Type B pancreatic cell (in vitro differentiated cells): ENCODE results near the gene TMEM145. TPM values are rescaled to one million over a fixed set of nuclear protein-coding genes. Genes with fewer than 3 reads are reported as not detected.

Experiments used
- DNase-seq: peaks from one replicate; pipeline ENCODE4 v3.0.0; 2021; ENCODE audit warnings: mixed read lengths; ENCODE audit not compliant: unreplicated experiment; ENCODE audit errors: extremely low spot score
- H3K27ac Mint-ChIP-seq: 2 replicates; pipeline ENCODE4 v1.8.0; 2021; ENCODE audit warnings: mild to moderate bottlenecking, mixed read lengths
- H3K27me3 Mint-ChIP-seq: 2 replicates; pipeline ENCODE4 v1.8.0; 2021; ENCODE audit warnings: mixed read lengths
- H3K36me3 Mint-ChIP-seq: 2 replicates; pipeline ENCODE4 v1.8.0; 2021; ENCODE audit warnings: mixed read lengths
- H3K4me1 Mint-ChIP-seq: one replicate; pipeline ENCODE4 v1.8.0; 2021; ENCODE audit warnings: mixed read lengths; ENCODE audit not compliant: unreplicated experiment
- H3K4me3 Mint-ChIP-seq: 2 replicates; pipeline ENCODE4 v1.8.0; 2021; ENCODE audit warnings: mild to moderate bottlenecking, mixed read lengths
- H3K9me3 Mint-ChIP-seq: 2 replicates; pipeline ENCODE4 v1.8.0; 2021; ENCODE audit warnings: mixed read lengths
- total RNA-seq: library from RNA; stranded (reverse); gene quantifications from 2 replicates; pipeline ENCODE4 v1.2.1, GENCODE V29; 2021; ENCODE audit warnings: low replicate concordance
- TF ChIP-seq, protein P1 (sequence below): fragments of 200-600 bp; sonication (generic); conservative IDR thresholded peaks from 2 replicates; pipeline ENCODE4 v1.5.0; 2021; ENCODE audit warnings: antibody characterized with exemption, mild to moderate bottlenecking

TMEM145 gene
- total RNA-seq, 1 donor from 2014 or later = 3.6 TPM

DNA sequence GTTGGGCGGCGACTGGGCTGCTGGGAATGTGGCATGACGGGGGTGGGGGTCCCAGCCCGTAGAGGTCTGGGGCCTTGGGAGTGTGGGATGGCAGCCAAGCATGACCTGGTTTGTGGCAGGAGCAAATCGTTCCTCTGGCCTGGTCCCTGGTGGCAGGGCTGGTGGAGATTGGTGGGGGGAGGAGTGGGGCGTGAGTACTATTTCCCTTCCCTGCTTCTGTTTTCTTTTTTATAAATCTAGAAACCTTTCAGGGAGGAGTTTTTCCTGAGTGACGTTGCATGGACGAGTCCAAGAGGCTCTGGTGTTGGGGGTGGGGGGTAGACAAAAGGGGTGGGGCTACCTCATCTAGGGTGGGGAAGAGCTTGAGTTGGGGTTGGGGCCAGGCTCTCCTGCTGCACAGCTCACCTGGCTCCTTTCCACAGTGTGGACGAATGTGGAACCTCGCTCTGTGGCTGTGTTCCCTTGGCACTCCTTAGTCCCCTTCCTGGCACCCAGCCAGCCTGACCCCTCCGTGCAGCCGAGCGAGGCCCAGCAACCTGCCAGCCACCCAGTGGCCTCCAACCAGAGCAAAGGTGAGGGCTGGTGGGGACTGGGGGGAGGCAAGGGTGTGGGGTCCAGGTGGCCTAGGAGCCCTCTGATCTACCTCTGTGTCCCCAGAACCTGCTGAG, 26.6 kb upstream of the TMEM145 start:
- Mint-ChIP-seq H3K36me3 (peaks cover under 1% of the 10 kb centered on the region), H3K4me1 (peaks cover 17% of the 10 kb centered on the region), H3K9me3 (no peaks in the 10 kb centered on the region), H3K27me3 (no peaks in the 10 kb centered on the region), H3K27ac (peak overlapping the region; percentile 65), H3K4me3 (peak overlapping the region; percentile 98)
- no peak for DNase-seq
- TF ChIP-seq, protein P1, sequence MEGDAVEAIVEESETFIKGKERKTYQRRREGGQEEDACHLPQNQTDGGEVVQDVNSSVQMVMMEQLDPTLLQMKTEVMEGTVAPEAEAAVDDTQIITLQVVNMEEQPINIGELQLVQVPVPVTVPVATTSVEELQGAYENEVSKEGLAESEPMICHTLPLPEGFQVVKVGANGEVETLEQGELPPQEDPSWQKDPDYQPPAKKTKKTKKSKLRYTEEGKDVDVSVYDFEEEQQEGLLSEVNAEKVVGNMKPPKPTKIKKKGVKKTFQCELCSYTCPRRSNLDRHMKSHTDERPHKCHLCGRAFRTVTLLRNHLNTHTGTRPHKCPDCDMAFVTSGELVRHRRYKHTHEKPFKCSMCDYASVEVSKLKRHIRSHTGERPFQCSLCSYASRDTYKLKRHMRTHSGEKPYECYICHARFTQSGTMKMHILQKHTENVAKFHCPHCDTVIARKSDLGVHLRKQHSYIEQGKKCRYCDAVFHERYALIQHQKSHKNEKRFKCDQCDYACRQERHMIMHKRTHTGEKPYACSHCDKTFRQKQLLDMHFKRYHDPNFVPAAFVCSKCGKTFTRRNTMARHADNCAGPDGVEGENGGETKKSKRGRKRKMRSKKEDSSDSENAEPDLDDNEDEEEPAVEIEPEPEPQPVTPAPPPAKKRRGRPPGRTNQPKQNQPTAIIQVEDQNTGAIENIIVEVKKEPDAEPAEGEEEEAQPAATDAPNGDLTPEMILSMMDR = no peak

DNA sequence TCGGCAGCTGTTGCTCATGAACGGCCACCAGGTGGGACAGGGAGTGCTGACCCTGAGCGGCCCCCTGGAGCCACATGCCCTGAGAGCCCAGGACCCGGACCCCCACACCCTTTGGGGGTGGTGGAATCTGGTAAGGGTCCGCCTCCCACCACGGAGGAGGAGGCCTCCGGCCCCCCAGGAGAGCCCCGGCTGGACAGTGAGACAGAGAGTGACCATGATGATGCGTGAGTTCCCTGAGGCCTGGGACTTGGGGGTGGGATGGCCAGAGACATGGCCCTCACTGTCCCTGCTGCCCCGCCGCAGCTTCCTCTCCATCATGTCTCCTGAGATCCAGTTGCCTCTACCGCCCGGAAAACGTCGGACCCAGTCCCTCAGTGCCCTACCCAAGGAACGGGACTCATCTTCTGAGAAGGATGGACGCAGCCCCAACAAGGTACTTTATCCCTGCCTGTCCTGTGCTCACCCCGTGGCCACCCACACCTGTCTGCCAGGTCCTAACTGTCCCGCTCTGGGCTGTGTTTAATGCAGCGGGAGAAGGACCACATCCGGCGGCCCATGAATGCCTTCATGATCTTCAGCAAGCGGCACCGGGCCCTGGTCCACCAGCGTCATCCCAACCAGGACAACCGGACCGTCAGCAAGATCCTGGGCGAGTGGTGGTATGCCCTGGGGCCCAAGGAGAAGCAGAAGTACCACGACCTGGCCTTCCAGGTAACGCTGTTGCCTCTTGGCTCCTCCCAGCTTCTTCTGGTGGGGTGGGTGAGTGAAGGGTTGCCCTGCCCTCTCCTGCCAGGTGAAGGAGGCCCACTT, 25.9 kb upstream of the TMEM145 start:
- no peak for DNase-seq
- H3K27ac Mint-ChIP-seq = no peak overlapping the region
- no peaks in the 10 kb centered on the region for H3K27me3 Mint-ChIP-seq
- no peak overlapping the region for H3K4me3 Mint-ChIP-seq
- peaks cover 22% of the 10 kb centered on the region for H3K4me1 Mint-ChIP-seq
- peaks cover 5% of the 10 kb centered on the region for H3K36me3 Mint-ChIP-seq
- TF ChIP-seq, protein P1 = no peak
- H3K9me3 Mint-ChIP-seq = no peaks in the 10 kb centered on the region

DNA sequence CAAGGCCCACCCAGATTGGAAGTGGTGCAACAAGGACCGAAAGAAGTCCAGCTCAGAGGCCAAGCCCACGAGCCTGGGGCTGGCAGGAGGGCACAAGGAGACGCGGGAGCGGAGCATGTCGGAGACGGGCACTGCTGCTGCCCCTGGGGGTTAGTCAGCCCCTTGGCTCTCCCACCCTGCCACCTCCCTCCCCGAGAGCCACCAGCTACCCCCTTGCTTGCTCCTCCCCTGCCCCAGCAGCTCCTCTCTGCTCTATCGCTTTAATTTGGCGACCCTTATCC, 25.3 kb upstream of the TMEM145 start:
- peaks cover 5% of the 10 kb centered on the region for H3K36me3 Mint-ChIP-seq
- TF ChIP-seq, protein P1 = no peak
- H3K27ac Mint-ChIP-seq = no peak overlapping the region
- no peaks in the 10 kb centered on the region for H3K9me3 Mint-ChIP-seq
- no peak for DNase-seq
- peaks cover 22% of the 10 kb centered on the region for H3K4me1 Mint-ChIP-seq
- no peak overlapping the region for H3K4me3 Mint-ChIP-seq
- no peaks in the 10 kb centered on the region for H3K27me3 Mint-ChIP-seq

DNA sequence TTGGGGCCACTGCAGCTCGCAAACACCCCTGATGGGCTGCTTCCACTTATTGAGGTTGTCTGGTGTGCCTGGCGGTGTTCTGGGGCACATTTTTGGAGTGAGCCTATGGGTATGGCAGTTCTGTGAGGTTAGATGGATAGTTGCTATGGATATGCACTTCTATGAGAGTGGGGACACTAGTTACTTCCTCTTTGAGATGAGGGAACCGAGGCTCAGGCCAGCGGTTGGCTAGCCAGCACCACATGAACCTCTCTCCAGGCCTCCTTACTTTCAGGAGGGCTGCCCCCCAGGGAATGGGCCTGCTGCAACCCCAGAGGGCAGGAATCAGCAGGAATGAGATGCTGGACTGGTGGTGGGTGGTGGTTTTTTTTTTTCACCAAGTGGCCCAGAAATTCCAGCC, 24.7 kb upstream of the TMEM145 start:
- Mint-ChIP-seq H3K27me3 (no peaks in the 10 kb centered on the region), H3K27ac (no peak overlapping the region), H3K36me3 (peaks cover 5% of the 10 kb centered on the region), H3K4me3 (no peak overlapping the region), H3K9me3 (no peaks in the 10 kb centered on the region), H3K4me1 (peaks cover 22% of the 10 kb centered on the region)
- TF ChIP-seq, protein P1 = no peak
- DNase-seq = no peak

DNA sequence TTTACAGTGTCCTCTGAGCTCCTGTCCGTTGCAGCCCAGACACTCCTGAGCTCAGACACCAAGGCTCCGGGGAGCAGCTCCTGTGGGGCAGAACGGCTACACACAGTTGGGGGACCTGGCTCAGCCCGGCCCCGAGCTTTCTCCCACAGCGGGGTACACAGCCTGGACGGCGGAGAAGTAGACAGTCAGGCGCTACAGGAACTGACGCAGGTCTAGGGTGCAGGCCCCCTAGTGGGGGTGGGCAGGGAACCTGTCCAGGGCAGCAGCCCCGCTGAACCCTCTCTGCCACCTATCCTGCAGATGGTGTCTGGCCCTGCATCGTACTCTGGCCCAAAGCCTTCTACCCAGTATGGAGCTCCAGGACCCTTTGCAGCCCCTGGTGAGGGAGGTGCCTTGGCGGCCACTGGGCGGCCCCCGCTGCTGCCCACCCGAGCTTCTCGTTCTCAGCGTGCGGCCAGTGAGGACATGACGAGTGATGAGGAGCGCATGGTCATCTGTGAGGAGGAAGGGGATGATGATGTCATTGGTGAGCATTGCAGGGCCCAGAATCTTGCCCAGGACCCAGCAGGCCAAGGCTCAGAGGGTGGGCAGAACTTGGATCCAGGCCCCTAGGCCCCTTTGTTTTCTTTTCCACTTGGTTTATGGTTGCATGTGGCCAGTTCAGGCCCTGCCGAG, 24.1 kb upstream of the TMEM145 start:
- H3K9me3 Mint-ChIP-seq = no peaks in the 10 kb centered on the region
- H3K27ac Mint-ChIP-seq = no peak overlapping the region
- H3K4me3 Mint-ChIP-seq = no peak overlapping the region
- peaks cover 5% of the 10 kb centered on the region for H3K36me3 Mint-ChIP-seq
- no peaks in the 10 kb centered on the region for H3K27me3 Mint-ChIP-seq
- DNase-seq = no peak
- peaks cover 22% of the 10 kb centered on the region for H3K4me1 Mint-ChIP-seq
- TF ChIP-seq, protein P1 = peak; percentile 16
